ENCODE data around the gene PTEN.

- no peak for TF ChIP-seq U2AF2 (optimal IDR thresholded peaks at IDR 0.05; ENCODE audit: low read depth, low read length)
- TF ChIP-seq CHD4 (IDR thresholded peaks at IDR 0.05; ENCODE audit: insufficient read depth, insufficient replicate concordance, low read depth, low read length, poor library complexity, severe bottlenecking): no peak
- no peak for TF ChIP-seq EP300 (IDR thresholded peaks at IDR 0.05; ENCODE audit: low read length)
- TF ChIP-seq CTCF (IDR thresholded peaks at IDR 0.05 in 2 of 3, conservative IDR thresholded peaks at IDR 0.05 in 1 of 3; ENCODE audit: insufficient read depth in 2 of 3, low read depth in 1 of 3, low read length in 3 of 3): no peak
- TF ChIP-seq MYC (IDR thresholded peaks at IDR 0.05; ENCODE audit: low read depth, low read length): no peak
- TF ChIP-seq MYC (CRISPR knock-in tag; IDR thresholded peaks at IDR 0.05; ENCODE audit: borderline replicate concordance, low read depth): no peak
Measured at GRCh38 chr10:87827681-87828080, 35.7 kb upstream of the PTEN start.

Measured in K562 (cell line).